T follicular helper cell (primary cell): ENCODE data around the gene AP5S1.
A peak's percentile ranks its signal among the peaks of the same experiment; 100 is the strongest.

Experiments
- DNase-seq: peaks from one replicate; pipeline ENCODE4 v3.0.0-alpha.2; 2020; ENCODE audit warnings: low read depth
- total RNA-seq, 2 experiments: gene quantifications; one replicate each; lab custom pipeline; 2026; lab: John Stamatoyannopoulos, UW

Gene AP5S1, protein sequence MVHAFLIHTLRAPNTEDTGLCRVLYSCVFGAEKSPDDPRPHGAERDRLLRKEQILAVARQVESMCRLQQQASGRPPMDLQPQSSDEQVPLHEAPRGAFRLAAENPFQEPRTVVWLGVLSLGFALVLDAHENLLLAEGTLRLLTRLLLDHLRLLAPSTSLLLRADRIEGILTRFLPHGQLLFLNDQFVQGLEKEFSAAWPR
- 12.9 to 18.0 reads per million in 2 experiments for total RNA-seq

GRCh38 chr20:3820048-3820900 is at the start of gene AP5S1:
AP5S1 (plus strand) TSS chr20:3820547; CDS start chr20:3822118, 1,571 bp downstream.
- peak; percentile 85 for DNase-seq

DNA sequence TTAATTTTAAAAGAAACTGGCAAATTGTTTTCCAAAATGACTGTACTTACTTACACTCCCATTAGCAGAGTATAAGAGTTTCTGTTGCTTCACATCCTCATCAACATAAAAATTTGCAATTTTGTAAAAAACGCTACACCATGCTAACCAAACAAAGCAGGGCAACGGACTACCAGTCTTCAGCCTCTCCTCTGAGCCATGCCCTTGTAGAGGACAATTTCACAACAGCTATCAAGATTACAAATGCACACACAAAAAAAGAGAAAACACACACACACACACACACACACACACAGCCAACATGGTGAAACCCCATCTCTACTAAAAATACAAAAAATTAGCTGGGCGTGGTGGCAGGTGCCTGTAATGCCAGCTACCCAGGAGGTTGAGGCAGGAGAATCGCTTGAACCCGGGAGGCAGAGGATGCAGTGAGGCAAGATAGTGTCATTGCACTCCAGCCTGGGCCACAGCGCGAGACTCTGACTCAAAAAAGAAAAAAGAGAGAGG is 48.7 kb upstream of the AP5S1 start:
- no peak for DNase-seq

DNA sequence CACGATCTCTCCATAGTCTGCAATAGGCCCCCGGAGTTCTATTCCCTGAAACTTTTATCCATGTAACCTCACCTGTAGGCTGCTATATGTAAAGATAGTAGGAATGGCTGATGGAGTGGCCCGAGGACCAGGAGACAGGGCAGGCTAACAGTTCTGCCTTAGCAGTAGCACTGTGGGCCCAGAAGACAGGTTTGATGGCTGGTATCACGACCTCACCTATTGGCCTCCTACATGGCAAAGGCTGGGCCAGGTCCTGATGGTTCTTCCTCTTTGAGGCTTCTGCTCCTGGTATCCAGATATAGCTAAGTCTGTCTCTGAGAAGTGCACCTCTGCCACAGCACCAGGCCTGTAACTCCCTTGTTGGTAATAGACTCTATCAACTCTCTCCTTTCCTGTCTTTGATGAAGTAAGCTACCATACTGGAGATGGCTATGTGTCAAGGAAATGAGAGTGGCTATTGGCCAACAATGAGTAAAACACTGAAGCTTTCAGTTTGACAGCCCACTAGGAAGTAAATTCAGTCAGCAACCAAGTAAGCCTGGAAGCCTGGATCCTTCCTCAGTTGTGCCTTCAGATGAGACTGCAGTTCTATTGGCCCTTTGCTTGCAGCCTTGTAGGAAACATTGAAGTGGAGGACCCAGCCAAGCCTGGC is 44.8 kb upstream of the AP5S1 start:
- no peak for DNase-seq

- no peak for DNase-seq
Observed at GRCh38 chr20:3777381-3777715, 43.0 kb upstream of the AP5S1 start.

DNA sequence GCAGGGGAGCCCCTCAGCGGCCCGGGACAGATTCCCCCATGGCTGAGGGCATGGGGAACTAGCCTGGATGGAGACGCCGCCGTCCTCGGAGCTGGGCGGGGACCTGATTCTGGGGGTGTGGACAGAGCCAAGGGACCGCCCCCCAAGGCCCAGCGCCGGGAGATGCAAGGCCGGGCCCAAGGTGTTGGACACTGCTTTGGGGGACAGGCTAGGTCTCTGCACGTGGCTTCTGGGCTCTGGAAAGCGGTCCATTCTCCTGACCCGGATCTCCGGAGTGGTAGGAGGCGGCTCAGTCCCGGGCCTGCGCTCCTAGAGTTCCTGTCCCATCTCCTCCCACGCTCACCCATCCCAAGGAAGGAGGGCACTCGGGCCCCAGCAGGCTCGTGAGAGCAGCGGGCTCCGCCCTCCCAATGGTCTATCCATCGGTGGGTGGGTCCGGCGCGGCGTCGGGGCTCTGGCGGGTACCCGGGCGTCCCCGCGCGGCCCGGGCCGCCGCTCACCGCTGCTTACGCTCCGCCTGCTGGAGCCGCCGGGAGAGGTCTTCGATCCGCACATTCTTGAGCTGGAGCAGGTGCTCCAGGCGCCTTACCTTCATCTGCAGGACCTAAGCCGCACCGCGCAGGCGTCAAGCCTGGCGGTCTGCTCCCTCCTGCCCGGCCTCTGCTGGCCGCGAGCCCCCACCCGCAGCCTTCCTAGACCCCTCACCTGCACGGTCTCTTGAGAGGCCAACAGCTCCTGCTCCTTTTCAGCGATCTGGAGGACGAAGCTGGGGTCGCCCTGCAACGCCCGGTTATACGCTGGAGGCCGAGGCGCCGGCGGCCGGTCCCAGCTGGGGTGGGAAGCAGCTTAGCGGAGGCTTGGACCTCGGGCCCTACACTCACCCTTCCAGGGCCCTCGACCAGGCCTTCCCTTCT is 42.4 kb upstream of the AP5S1 start:
- no peak for DNase-seq

DNA sequence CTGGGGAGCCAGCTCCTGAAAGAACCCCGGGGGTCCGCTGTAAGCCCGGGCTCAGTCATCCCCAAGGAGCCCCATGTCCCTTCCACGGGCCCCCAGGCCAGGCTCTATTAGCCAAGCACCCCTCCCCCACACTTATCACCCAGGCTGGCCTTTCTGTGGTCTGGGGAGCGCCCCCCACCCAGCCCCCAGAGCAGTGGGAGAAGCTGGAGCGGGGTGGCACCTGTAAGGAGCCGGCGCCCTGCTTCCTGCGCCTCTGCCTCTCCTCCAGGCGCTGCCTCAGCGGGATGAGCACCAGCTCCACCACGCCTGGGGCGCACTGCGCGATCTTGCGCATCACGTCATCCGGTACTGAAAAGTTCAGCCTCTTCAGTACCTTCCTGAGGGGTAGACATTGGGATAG is 41.4 kb upstream of the AP5S1 start:
- no peak for DNase-seq

- no peak for DNase-seq
Observed at GRCh38 chr20:3781153-3781910, 39.0 kb upstream of the AP5S1 start, which contains the start of gene SPEF1. SPEF1 (minus strand) TSS chr20:3781448; CDS start chr20:3781287, 161 bp downstream.

GRCh38 chr20:3782597-3782996 is 37.8 kb upstream of the AP5S1 start:
- no peak for DNase-seq

DNA sequence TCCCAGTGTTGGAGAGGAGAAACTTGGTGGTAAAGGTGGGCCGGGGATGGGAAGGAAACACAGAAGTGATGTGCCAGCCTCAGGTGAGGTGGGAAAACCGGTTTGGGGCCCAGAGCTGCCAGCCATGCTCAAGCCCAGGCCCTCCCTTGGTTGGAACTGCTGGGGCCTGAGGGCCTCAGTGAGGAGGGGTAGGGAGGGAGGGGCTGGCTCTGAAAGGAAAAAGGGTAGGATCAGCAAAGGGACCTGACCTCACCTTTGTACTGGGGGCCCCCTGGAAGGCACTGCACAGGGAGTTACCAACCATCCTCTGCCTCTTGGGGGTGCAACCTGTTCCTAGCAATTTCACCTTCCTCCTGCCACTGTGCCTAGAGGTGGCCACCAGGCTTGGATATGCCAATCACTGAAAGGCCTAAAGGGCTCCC is 37.3 kb upstream of the AP5S1 start:
- no peak for DNase-seq

DNA sequence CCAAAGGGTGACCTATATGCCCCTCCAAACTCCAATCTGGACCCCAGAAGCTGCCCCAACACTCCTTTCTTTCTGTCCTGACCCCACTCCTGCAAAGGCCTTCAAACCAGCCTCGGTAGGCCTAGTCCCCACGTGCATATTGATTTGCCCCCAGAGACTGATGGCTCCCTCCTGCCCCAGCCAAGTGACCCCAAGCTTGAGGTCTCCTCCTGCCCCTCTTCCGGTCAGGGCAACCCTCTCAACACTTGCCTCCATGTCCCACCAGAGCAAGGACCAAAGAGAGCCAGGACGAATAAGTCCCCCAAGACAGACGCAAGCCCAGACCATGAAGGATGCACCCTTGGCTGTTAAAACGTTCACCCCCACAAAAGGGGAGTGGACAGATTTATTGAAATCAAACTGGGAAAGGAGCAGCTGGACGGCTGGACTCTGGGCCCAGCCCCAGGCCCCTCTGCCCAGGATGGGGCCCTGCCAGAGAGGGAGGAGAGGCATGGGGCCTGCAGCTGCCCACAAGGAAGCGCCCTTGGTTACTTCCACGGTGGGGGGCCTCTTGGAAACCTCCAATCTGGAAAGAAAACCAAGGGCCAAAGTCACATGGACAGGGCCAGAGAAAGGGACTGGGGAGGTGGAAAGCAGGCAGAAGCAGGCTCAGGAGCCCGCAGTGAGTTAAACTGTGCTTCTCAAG is 36.7 kb upstream of the AP5S1 start:
- no peak for DNase-seq

DNA sequence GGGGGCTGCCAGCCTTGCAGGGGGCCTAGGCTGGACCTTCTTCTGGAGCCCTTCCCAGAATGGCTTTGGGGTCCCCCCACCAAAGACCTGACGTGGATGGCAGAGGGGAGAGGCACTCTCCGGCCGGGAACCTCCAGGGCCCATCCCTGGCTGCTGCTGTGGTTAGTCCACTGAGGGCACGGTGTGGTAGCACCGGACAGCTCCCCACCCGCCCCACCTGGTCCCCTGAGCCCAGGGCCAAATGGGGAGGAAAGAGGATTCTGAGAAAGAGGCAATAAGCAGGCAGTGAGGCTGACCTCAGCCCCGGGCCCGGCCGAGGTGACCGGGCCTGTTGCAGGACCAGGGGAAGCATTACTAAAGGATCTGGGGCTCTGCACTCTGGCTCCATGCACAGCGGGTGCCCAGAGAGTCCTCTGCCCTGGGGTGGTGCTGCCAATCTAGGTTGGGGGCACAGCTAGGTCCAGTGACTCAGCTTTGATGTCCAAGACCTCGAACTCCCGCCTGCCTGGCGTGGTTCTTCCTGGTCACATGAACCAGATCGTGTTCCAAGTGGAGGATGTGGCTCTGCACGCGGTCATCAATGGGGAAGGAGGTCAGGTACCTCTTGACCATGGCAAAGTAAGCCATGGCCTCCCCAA is 36.0 kb upstream of the AP5S1 start:
- DNase-seq, result no peak

DNA sequence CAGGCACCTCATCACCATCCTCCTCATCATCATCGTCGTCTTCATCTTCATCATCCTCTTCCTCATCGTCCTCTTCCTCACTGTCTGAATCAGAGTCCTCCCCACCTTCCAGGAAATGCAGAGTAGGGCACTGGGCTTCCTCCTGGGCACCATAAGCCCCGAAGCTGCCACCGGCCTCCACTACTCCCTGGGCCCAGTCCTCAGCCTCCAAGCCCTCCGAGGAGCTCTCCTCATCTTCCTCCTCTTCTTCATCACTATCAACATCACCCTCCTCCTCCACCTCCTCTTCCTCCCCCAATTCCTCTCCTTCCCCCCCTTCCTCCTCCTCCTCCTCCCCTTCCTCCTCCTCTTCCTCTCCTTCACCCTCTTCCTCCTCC is 35.5 kb upstream of the AP5S1 start:
- no peak for DNase-seq

- no peak for DNase-seq
Observed at GRCh38 chr20:3785240-3786125, 34.9 kb upstream of the AP5S1 start.

DNA sequence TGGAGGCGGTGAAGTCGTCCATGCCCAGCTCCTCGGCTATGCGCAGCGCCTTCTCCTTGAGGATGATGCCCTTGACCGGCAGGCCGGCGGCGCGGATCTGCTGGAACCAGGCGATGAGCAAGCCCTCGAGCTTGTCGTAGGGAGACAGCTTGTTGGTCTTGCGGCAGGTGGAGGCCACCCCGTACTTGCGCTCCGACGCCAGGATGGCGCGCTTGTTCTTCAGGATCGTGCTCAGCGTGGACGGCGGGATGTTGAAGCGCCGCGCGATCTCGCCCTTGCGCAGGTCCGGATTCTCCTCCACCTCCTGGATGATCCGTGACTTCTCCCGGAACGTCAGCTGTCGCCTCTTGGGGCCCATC is 34.2 kb upstream of the AP5S1 start:
- no peak for DNase-seq

- peak; percentile 84 for DNase-seq
Observed at GRCh38 chr20:3786665-3787323, 33.6 kb upstream of the AP5S1 start, which contains the start of gene CENPB. CENPB (minus strand) TSS chr20:3786740; CDS start chr20:3786483, 257 bp downstream.

- no peak for DNase-seq
Observed at GRCh38 chr20:3787324-3788014, 32.9 kb upstream of the AP5S1 start.

- no peak for DNase-seq
Observed at GRCh38 chr20:3788685-3789155, 31.6 kb upstream of the AP5S1 start.
